ENCODE results near the gene RGS7.

RGS7 gene

DNA sequence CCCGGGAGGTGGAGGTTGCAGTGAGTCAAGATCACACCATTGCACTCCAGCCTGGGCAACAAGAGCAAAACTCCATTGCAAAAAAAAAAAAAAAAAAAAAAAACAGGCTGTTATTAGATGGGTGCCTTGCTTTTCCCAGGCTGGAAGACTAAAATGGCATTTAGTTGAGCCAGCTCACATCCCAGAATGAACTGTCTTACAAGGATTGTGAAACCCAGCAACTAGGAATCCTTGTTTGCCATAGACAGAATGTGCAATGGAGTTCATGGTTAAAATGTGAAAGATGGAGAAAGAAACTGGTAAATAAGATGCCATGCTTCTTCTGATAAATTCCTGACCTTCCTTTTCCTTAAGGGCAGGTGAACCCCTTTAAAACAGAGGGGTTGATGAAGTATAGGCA, 529.2 kb downstream of the RGS7 start:
- no peaks in the 10 kb centered on the region for H3K9me3 ChIP-seq (ENCODE audit: control insufficient read depth in 1 of 2, low read length in 2 of 2)
- no peak overlapping the region for H3K27ac ChIP-seq (ENCODE audit: low read depth, low read length)
- no peaks in the 10 kb centered on the region for H3K27me3 ChIP-seq (ENCODE audit: control insufficient read depth in 1 of 2, insufficient read depth in 2 of 2, low read length in 2 of 2)

DNA sequence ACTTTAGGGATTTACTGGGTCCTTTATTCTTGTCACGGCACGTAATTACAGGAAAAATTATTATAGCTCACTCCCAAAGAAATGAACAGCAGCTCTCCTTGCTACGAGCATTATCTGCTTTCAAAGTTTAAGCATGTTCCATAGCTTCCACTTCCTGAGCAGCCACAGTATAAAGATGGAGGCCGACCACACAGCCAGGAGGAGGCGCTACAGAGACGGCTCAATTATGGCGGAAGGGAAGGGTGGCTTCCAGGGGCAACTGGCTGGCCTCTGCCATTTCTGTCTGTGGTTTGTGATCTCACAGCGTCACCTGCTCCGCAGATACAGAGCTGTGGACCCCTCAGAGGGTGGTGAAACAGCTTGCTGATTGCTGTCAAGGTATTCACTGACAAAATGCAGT, 532.8 kb downstream of the RGS7 start:
- H3K4me3 ChIP-seq (ENCODE audit: low read depth in 1 of 2, low read length in 2 of 2): no peak overlapping the region
- no peaks in the 10 kb centered on the region for H3K9me3 ChIP-seq (ENCODE audit: control insufficient read depth in 1 of 2, low read length in 2 of 2)
- H3K36me3 ChIP-seq (ENCODE audit: control insufficient read depth in 1 of 2, insufficient read depth in 2 of 2, low read length in 2 of 2): no peaks in the 10 kb centered on the region
- H3K27me3 ChIP-seq (ENCODE audit: control insufficient read depth in 1 of 2, insufficient read depth in 2 of 2, low read length in 2 of 2): no peaks in the 10 kb centered on the region
- no peak overlapping the region for H3K27ac ChIP-seq (ENCODE audit: low read depth, low read length)
- no peaks in the 10 kb centered on the region for H3K4me1 ChIP-seq (ENCODE audit: control insufficient read depth in 1 of 2, insufficient read depth in 2 of 2, low read length in 2 of 2)
- H3K9ac ChIP-seq (ENCODE audit: low read depth in 1 of 2, low read length in 2 of 2): no peak overlapping the region

More for the DNA sequence above, 529.2 kb downstream of the RGS7 start:
- H3K9ac ChIP-seq (ENCODE audit: low read depth in 1 of 2, low read length in 2 of 2): no peak overlapping the region
- H3K4me1 ChIP-seq (ENCODE audit: control insufficient read depth in 1 of 2, insufficient read depth in 2 of 2, low read length in 2 of 2): no peaks in the 10 kb centered on the region
- H3K4me3 ChIP-seq (ENCODE audit: low read depth in 1 of 2, low read length in 2 of 2): no peak overlapping the region
- H3K36me3 ChIP-seq (ENCODE audit: control insufficient read depth in 1 of 2, insufficient read depth in 2 of 2, low read length in 2 of 2): no peaks in the 10 kb centered on the region

DNA sequence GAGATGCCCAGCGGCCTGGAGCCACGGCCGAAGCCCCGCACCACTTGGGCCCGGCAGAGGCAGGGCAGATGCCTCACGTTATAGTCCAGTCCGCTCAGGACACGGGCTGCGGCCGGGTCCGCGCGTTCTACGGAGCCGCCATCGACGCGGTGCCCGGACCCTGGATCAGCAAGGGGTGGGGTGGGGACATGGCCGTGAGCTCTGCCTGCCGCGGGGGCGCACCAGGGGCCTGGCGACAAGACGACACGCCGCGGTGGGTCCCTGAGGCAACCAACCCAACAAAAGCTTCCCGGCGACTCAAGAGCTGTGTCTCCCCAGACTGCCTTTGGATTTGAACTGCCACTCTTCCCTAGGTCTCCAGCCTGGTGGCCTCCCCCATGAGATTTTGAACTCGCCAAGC, 533.6 kb downstream of the RGS7 start:
- Histone ChIP-seq H3K4me3 (ENCODE audit: low read depth in 1 of 2, low read length in 2 of 2) (no peak overlapping the region), H3K9ac (ENCODE audit: low read depth in 1 of 2, low read length in 2 of 2) (no peak overlapping the region), H3K27me3 (ENCODE audit: control insufficient read depth in 1 of 2, insufficient read depth in 2 of 2, low read length in 2 of 2) (no peaks in the 10 kb centered on the region), H3K9me3 (ENCODE audit: control insufficient read depth in 1 of 2, low read length in 2 of 2) (no peaks in the 10 kb centered on the region), H3K27ac (ENCODE audit: low read depth, low read length) (no peak overlapping the region), H3K4me1 (ENCODE audit: control insufficient read depth in 1 of 2, insufficient read depth in 2 of 2, low read length in 2 of 2) (no peaks in the 10 kb centered on the region), H3K36me3 (ENCODE audit: control insufficient read depth in 1 of 2, insufficient read depth in 2 of 2, low read length in 2 of 2) (no peaks in the 10 kb centered on the region)

DNA sequence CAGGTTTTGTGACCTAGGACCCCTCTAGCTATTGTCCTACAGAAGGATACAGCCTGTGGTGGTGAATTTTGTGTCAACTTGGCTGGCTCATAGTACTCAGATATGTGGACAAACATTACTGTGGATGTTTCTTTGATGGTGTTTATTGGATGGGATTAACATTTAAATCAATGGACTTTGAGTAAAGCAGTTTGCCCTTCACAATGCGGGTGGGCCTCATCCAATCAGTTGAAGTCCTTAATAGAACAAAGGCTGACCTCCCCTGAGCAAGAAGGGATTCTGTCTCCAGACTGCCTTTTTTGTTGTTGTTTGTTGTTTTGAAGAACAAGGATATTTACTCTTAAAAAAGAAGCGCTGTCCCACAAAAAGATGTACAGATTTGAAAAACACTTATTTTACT, 535.1 kb downstream of the RGS7 start:
- no peaks in the 10 kb centered on the region for H3K27me3 ChIP-seq (ENCODE audit: control insufficient read depth in 1 of 2, insufficient read depth in 2 of 2, low read length in 2 of 2)

DNA sequence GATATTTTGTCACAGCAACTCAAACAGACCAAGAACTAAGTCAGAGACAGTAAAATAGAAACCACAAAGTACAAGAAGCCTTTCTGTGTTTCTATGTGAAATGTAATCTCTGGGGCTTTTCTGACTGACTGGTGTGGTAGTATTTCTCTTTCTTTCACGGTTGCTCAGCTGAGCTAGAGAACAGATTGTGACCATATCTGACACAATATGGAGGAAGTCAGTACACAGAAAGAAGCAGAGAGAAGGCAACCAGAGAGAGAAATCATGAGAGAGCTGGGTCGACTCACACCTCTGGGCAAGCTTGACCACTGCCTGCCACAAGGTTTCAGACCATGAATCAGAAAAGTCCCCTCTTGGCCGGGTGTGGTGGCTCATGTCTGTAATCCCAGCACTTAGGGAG, 536.2 kb downstream of the RGS7 start:
- H3K4me1 ChIP-seq (ENCODE audit: control insufficient read depth in 1 of 2, insufficient read depth in 2 of 2, low read length in 2 of 2): no peaks in the 10 kb centered on the region
- H3K9ac ChIP-seq (ENCODE audit: low read depth in 1 of 2, low read length in 2 of 2): no peak overlapping the region
- no peak overlapping the region for H3K4me3 ChIP-seq (ENCODE audit: low read depth in 1 of 2, low read length in 2 of 2)
- H3K9me3 ChIP-seq (ENCODE audit: control insufficient read depth in 1 of 2, low read length in 2 of 2): no peaks in the 10 kb centered on the region
- H3K36me3 ChIP-seq (ENCODE audit: control insufficient read depth in 1 of 2, insufficient read depth in 2 of 2, low read length in 2 of 2): no peaks in the 10 kb centered on the region
- no peak overlapping the region for H3K27ac ChIP-seq (ENCODE audit: low read depth, low read length)
- no peaks in the 10 kb centered on the region for H3K27me3 ChIP-seq (ENCODE audit: control insufficient read depth in 1 of 2, insufficient read depth in 2 of 2, low read length in 2 of 2)

More for the DNA sequence above, 535.1 kb downstream of the RGS7 start:
- Histone ChIP-seq H3K27ac (ENCODE audit: low read depth, low read length) (no peak overlapping the region), H3K4me1 (ENCODE audit: control insufficient read depth in 1 of 2, insufficient read depth in 2 of 2, low read length in 2 of 2) (no peaks in the 10 kb centered on the region), H3K36me3 (ENCODE audit: control insufficient read depth in 1 of 2, insufficient read depth in 2 of 2, low read length in 2 of 2) (no peaks in the 10 kb centered on the region), H3K4me3 (ENCODE audit: low read depth in 1 of 2, low read length in 2 of 2) (no peak overlapping the region), H3K9me3 (ENCODE audit: control insufficient read depth in 1 of 2, low read length in 2 of 2) (no peaks in the 10 kb centered on the region), H3K9ac (ENCODE audit: low read depth in 1 of 2, low read length in 2 of 2) (no peak overlapping the region)

DNA sequence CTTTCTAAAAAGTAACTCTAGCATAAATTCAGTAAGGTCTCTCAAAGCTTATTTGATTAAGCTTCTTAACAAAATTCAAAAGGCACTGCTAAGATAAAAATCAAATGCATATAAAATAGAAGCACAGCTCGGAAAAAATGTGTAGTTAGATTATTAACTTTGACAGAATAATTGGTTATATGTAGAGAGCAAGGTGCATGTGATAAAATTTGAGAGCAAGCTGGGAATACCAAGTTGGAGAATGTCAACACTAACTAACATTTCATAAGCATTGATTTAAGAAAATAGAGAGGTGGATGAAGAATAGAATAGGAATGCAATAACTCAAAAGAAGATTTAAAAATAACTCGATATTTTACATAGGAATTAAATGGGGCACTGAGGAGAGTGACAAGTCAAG, 540.5 kb downstream of the RGS7 start:
- H3K9ac ChIP-seq (ENCODE audit: low read depth in 1 of 2, low read length in 2 of 2): no peak overlapping the region
- H3K4me1 ChIP-seq (ENCODE audit: control insufficient read depth in 1 of 2, insufficient read depth in 2 of 2, low read length in 2 of 2): no peaks in the 10 kb centered on the region
- H3K9me3 ChIP-seq (ENCODE audit: control insufficient read depth in 1 of 2, low read length in 2 of 2): no peaks in the 10 kb centered on the region
- H3K4me3 ChIP-seq (ENCODE audit: low read depth in 1 of 2, low read length in 2 of 2): no peak overlapping the region
- H3K27ac ChIP-seq (ENCODE audit: low read depth, low read length): no peak overlapping the region
- H3K27me3 ChIP-seq (ENCODE audit: control insufficient read depth in 1 of 2, insufficient read depth in 2 of 2, low read length in 2 of 2): no peaks in the 10 kb centered on the region
- no peaks in the 10 kb centered on the region for H3K36me3 ChIP-seq (ENCODE audit: control insufficient read depth in 1 of 2, insufficient read depth in 2 of 2, low read length in 2 of 2)

DNA sequence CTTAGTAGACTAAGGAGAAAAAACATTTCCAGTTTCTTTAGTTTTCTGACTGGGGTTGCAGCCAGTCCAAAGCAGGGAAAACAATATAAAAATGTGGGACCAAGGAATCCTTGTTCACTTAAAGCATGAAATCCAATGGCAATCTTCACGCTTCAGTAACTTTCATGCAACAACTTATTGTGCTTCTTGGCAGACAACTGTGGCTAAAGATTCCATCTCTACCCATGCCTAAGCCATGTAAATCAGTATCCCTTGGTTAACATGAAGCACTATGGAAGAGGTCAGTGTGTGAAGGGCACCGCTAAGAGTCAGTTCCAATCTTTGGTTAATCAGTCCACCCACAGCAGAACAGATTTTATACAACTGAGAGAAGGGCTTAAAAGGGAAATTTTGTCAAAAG, 543.3 kb downstream of the RGS7 start:
- no peak overlapping the region for H3K27ac ChIP-seq (ENCODE audit: low read depth, low read length)
- no peaks in the 10 kb centered on the region for H3K27me3 ChIP-seq (ENCODE audit: control insufficient read depth in 1 of 2, insufficient read depth in 2 of 2, low read length in 2 of 2)
- no peak overlapping the region for H3K9ac ChIP-seq (ENCODE audit: low read depth in 1 of 2, low read length in 2 of 2)
- H3K4me1 ChIP-seq (ENCODE audit: control insufficient read depth in 1 of 2, insufficient read depth in 2 of 2, low read length in 2 of 2): no peaks in the 10 kb centered on the region
- H3K4me3 ChIP-seq (ENCODE audit: low read depth in 1 of 2, low read length in 2 of 2): no peak overlapping the region
- no peaks in the 10 kb centered on the region for H3K36me3 ChIP-seq (ENCODE audit: control insufficient read depth in 1 of 2, insufficient read depth in 2 of 2, low read length in 2 of 2)
- H3K9me3 ChIP-seq (ENCODE audit: control insufficient read depth in 1 of 2, low read length in 2 of 2): no peaks in the 10 kb centered on the region

DNA sequence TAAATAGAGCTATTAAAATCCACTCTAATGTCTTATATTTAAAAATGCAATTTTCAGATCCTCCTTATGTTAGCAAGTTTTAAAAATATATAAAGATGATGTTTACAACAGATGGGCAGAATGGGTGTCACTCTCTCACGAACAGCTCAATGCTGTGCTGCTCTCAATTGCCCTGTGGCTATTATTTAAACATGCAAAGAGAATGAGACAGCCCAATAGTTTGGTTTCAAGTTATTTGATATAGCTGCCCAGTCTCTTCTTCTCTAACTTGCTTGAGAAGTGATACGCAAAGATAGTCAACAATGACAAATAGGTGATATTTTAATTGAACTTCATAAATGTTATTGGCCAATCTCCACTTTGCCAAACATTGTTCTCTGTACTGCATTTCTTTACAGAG, 545.7 kb downstream of the RGS7 start:
- Histone ChIP-seq H3K9ac (ENCODE audit: low read depth in 1 of 2, low read length in 2 of 2) (no peak overlapping the region), H3K27ac (ENCODE audit: low read depth, low read length) (no peak overlapping the region), H3K27me3 (ENCODE audit: control insufficient read depth in 1 of 2, insufficient read depth in 2 of 2, low read length in 2 of 2) (no peaks in the 10 kb centered on the region), H3K36me3 (ENCODE audit: control insufficient read depth in 1 of 2, insufficient read depth in 2 of 2, low read length in 2 of 2) (no peaks in the 10 kb centered on the region), H3K9me3 (ENCODE audit: control insufficient read depth in 1 of 2, low read length in 2 of 2) (no peaks in the 10 kb centered on the region), H3K4me1 (ENCODE audit: control insufficient read depth in 1 of 2, insufficient read depth in 2 of 2, low read length in 2 of 2) (no peaks in the 10 kb centered on the region), H3K4me3 (ENCODE audit: low read depth in 1 of 2, low read length in 2 of 2) (no peak overlapping the region)

DNA sequence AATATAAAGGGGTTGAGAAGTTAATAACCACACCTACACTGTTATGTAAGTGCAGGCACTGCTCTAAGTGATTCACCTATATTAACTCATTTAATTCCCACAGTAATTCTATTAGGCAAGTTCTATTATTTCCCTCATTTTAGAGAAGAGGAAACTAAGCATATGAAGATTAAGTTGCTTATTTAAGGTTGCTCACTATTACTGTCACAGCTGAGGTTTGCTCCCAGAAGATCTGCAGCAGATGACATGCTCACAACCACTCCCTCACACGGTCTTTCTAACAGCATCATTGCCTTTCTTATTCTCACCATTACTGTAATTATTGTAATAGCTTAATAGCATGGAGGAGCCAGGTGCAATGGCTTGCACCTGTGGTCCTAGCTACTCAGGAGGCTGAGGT, 548.6 kb downstream of the RGS7 start:
- no peaks in the 10 kb centered on the region for H3K27me3 ChIP-seq (ENCODE audit: control insufficient read depth in 1 of 2, insufficient read depth in 2 of 2, low read length in 2 of 2)
- H3K27ac ChIP-seq (ENCODE audit: low read depth, low read length): no peak overlapping the region
- no peak overlapping the region for H3K9ac ChIP-seq (ENCODE audit: low read depth in 1 of 2, low read length in 2 of 2)
- H3K36me3 ChIP-seq (ENCODE audit: control insufficient read depth in 1 of 2, insufficient read depth in 2 of 2, low read length in 2 of 2): no peaks in the 10 kb centered on the region
- H3K9me3 ChIP-seq (ENCODE audit: control insufficient read depth in 1 of 2, low read length in 2 of 2): no peaks in the 10 kb centered on the region
- H3K4me1 ChIP-seq (ENCODE audit: control insufficient read depth in 1 of 2, insufficient read depth in 2 of 2, low read length in 2 of 2): no peaks in the 10 kb centered on the region
- H3K4me3 ChIP-seq (ENCODE audit: low read depth in 1 of 2, low read length in 2 of 2): no peak overlapping the region

DNA sequence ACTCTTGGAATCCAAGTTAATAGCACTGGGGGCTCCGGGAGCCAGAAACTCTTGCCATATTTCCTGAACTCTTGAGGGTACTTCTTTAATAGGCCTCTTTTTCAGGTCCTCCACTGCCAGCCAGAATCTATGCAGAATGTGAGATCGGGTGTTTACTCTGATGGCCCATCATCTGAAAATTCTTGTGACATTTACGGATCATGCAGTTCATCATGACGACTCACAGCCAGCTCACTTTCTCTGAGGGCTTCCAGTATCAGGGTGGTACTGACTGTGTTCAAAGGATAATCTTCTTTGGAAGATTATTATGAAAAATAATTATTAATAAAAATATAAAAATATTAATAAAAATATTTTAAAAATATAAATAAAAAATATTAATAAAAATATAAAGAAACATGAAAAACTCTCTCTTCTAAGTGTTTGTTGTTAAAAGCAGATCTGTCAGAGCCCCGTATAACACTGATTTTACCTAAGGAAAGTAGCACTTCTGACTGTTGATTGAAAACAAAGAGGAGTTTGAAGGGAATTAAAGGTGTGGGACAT, 550.7 kb downstream of the RGS7 start:
- H3K9me3 ChIP-seq (ENCODE audit: control insufficient read depth in 1 of 2, low read length in 2 of 2): no peaks in the 10 kb centered on the region
- no peaks in the 10 kb centered on the region for H3K4me1 ChIP-seq (ENCODE audit: control insufficient read depth in 1 of 2, insufficient read depth in 2 of 2, low read length in 2 of 2)
- no peak overlapping the region for H3K27ac ChIP-seq (ENCODE audit: low read depth, low read length)
- no peaks in the 10 kb centered on the region for H3K36me3 ChIP-seq (ENCODE audit: control insufficient read depth in 1 of 2, insufficient read depth in 2 of 2, low read length in 2 of 2)
- no peak overlapping the region for H3K9ac ChIP-seq (ENCODE audit: low read depth in 1 of 2, low read length in 2 of 2)
- H3K27me3 ChIP-seq (ENCODE audit: control insufficient read depth in 1 of 2, insufficient read depth in 2 of 2, low read length in 2 of 2): no peaks in the 10 kb centered on the region
- H3K4me3 ChIP-seq (ENCODE audit: low read depth in 1 of 2, low read length in 2 of 2): no peak overlapping the region

DNA sequence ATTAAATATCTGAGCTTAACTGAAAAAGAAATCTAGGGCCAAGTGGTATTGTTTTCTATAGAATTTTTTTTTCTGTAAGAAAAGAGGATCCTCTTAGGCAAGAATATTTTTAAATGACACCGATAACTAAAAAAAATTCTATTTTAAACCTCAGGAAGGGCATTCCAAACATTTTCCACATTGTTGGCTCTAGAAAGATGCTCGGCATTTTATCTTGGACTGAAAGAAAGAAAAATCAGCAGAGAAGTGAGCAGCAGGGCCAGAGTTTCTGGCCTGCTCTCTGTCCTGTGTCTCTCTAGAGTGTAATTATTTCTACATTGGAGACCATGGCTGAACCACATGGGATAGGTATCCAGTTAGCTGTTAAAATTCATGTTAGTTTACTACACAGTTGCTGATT, 552.5 kb downstream of the RGS7 start:
- Histone ChIP-seq H3K27ac (ENCODE audit: low read depth, low read length) (no peak overlapping the region), H3K4me1 (ENCODE audit: control insufficient read depth in 1 of 2, insufficient read depth in 2 of 2, low read length in 2 of 2) (no peaks in the 10 kb centered on the region), H3K36me3 (ENCODE audit: control insufficient read depth in 1 of 2, insufficient read depth in 2 of 2, low read length in 2 of 2) (no peaks in the 10 kb centered on the region), H3K27me3 (ENCODE audit: control insufficient read depth in 1 of 2, insufficient read depth in 2 of 2, low read length in 2 of 2) (no peaks in the 10 kb centered on the region), H3K9ac (ENCODE audit: low read depth in 1 of 2, low read length in 2 of 2) (no peak overlapping the region), H3K4me3 (ENCODE audit: low read depth in 1 of 2, low read length in 2 of 2) (no peak overlapping the region), H3K9me3 (ENCODE audit: control insufficient read depth in 1 of 2, low read length in 2 of 2) (no peaks in the 10 kb centered on the region)

Data from duodenal mucosa (tissue), 2 donors.